ENCODE measurements around the gene INVS. TPM values are rescaled to one million over a fixed set of nuclear protein-coding genes. Genes with fewer than 3 reads are reported as not detected.

Gene INVS
- total and polyA plus RNA-seq, 2 of the 13 experiments (the other 11 are each of a cell fraction or from before 2014, with no cell fraction given) = 11.3 to 16.3 TPM

DNA sequence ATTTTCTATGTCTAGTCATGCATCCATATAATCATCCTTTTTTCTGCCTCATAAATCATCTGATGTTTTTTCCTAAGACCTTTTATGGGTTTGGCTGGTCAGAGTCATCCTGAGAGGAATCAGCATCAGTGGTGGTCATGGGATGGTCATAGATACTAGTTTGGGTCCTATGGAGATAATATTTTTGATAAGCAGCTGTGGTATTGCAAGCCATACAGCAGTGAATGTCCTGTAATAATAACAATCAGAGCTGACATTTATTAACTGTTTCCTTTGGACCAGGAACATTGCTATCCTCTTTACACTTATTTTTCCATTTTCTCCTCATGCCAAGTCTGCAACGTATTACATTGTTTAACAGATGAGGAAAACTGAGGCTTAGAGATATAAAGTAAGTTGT is 170.6 kb downstream of the INVS start:
- Histone ChIP-seq H3K9me3 (ENCODE audit: low read length) (no peaks in the 10 kb centered on the region), H3K79me2 (ENCODE audit: insufficient read depth, low read length) (no peaks in the 10 kb centered on the region), H3K36me3 (replicated peaks in 1 of 2; ENCODE audit: control insufficient read depth in 1 of 2, insufficient read depth in 2 of 2, low read length in 2 of 2) (peaks cover 3 to 11% of the 10 kb centered on the region in 2 experiments; a peak in 4 of 5 replicates), H3K27me3 (ENCODE audit: control insufficient read depth in 1 of 2, insufficient read depth in 2 of 2, low read length in 2 of 2) (no peaks in the 10 kb centered on the region), H3K4me3 (replicated peaks in 1 of 3; ENCODE audit: insufficient read depth in 1 of 3, low read depth in 2 of 3, low read length in 3 of 3) (no peak overlapping the region), H3K27ac (ENCODE audit: extremely low read length, insufficient read depth, low read length) (no peak overlapping the region), H4K20me1 (ENCODE audit: insufficient read depth, low read length) (no peaks in the 10 kb centered on the region), H2AFZ (ENCODE audit: low read length) (no peak overlapping the region), H3K4me2 (ENCODE audit: low read depth, low read length) (no peak overlapping the region), H3K4me1 (ENCODE audit: insufficient read depth, low read length) (no peaks in the 10 kb centered on the region), H3K9ac (ENCODE audit: insufficient read depth, low read depth, low read length) (no peak overlapping the region)
- no peak for ATAC-seq
- CTCF ChIA-PET (ENCODE audit: low intra/inter-chr PET ratio, low total read pairs) = no interaction called here
- in situ Hi-C loops (cut with HindIII; ENCODE audit: extremely low pct_ligation_motif_present, low pct_unique_long_range_greater_than_20kb) = no loop called here
- TF ChIP-seq, protein P1, sequence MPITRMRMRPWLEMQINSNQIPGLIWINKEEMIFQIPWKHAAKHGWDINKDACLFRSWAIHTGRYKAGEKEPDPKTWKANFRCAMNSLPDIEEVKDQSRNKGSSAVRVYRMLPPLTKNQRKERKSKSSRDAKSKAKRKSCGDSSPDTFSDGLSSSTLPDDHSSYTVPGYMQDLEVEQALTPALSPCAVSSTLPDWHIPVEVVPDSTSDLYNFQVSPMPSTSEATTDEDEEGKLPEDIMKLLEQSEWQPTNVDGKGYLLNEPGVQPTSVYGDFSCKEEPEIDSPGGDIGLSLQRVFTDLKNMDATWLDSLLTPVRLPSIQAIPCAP (CRISPR knock-in tag; IDR thresholded peaks at IDR 0.05; ENCODE audit: low read depth) = no peak
- no peak for TF ChIP-seq TCF12 (IDR thresholded peaks at IDR 0.05)
- no peak for TF ChIP-seq TCF12 (CRISPR knock-in tag; IDR thresholded peaks at IDR 0.05)
- TF ChIP-seq JARID2 (CRISPR knock-in tag; IDR thresholded peaks at IDR 0.05; ENCODE audit: insufficient replicate concordance) = no peak
- TF ChIP-seq ZFP36 (IDR thresholded peaks at IDR 0.05; ENCODE audit: borderline replicate concordance, low read depth, low read length, partially characterized antibody) = no peak
- TF ChIP-seq, protein P2, sequence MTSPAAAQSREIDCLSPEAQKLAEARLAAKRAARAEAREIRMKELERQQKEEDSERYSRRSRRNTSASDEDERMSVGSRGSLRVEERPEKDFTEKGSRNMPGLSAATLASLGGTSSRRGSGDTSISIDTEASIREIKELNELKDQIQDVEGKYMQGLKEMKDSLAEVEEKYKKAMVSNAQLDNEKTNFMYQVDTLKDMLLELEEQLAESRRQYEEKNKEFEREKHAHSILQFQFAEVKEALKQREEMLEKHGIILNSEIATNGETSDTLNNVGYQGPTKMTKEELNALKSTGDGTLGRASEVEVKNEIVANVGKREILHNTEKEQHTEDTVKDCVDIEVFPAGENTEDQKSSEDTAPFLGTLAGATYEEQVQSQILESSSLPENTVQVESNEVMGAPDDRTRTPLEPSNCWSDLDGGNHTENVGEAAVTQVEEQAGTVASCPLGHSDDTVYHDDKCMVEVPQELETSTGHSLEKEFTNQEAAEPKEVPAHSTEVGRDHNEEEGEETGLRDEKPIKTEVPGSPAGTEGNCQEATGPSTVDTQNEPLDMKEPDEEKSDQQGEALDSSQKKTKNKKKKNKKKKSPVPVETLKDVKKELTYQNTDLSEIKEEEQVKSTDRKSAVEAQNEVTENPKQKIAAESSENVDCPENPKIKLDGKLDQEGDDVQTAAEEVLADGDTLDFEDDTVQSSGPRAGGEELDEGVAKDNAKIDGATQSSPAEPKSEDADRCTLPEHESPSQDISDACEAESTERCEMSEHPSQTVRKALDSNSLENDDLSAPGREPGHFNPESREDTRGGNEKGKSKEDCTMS (CRISPR knock-in tag; conservative IDR thresholded peaks at IDR 0.05) = no peak
- TF ChIP-seq ZFP36L1 (CRISPR knock-in tag; IDR thresholded peaks at IDR 0.05) = no peak
- no peak for TF ChIP-seq RBM39 (IDR thresholded peaks at IDR 0.05; ENCODE audit: low read depth, low read length, poor library complexity, severe bottlenecking)
- TF ChIP-seq CBX5 (CRISPR knock-in tag; IDR thresholded peaks at IDR 0.05; ENCODE audit: borderline replicate concordance) = no peak
- TF ChIP-seq ZNF224 (CRISPR knock-in tag; IDR thresholded peaks at IDR 0.05) = no peak
- no peak for TF ChIP-seq ZNF350 (CRISPR knock-in tag; IDR thresholded peaks at IDR 0.05; ENCODE audit: borderline replicate concordance, low read depth)
- no peak for TF ChIP-seq ZBTB3 (CRISPR knock-in tag; IDR thresholded peaks at IDR 0.05; ENCODE audit: borderline replicate concordance, low read depth)
- TF ChIP-seq ZNF564 (CRISPR knock-in tag; IDR thresholded peaks at IDR 0.05) = no peak
- TF ChIP-seq ZFP37 (CRISPR knock-in tag; IDR thresholded peaks at IDR 0.05; ENCODE audit: borderline replicate concordance) = no peak
- TF ChIP-seq RFX1 (IDR thresholded peaks at IDR 0.05) = no peak
- no peak for TF ChIP-seq SP1 (IDR thresholded peaks at IDR 0.05)
- no peak for TF ChIP-seq SP1 (CRISPR knock-in tag; IDR thresholded peaks at IDR 0.05)
- no TSS peak for BruUV-seq (replicated peaks)
- no peak for FAIRE-seq
- POLR2A ChIA-PET = no interaction called here
- 91% methylated on average over 1 of the region's 1 CpG for WGBS (ENCODE audit: low lambda C conversion rate)
- no peak for DNase-seq (ENCODE audit: low spot score)
- intact Hi-C loops (cut with micrococcal nuclease; ENCODE audit: unreplicated experiment) = no loop called here

Measured in HepG2 (cell line).